Hepatic stellate cell (primary cell): Measurements from ENCODE around the gene KCMF1.

Source experiments
- DNase-seq: peaks from one replicate; pipeline ENCODE4 v3.0.0; 2011; ENCODE audit warnings: low spot score

The KCMF1 gene

GRCh38 chr2:85078536-85078935 lies 107.6 kb downstream of the KCMF1 start:
- no peak for DNase-seq

- no peak for DNase-seq
Measured at GRCh38 chr2:85083092-85083491, 112.1 kb downstream of the KCMF1 start.

GRCh38 chr2:85085563-85085962 lies 114.6 kb downstream of the KCMF1 start:
- no peak for DNase-seq

GRCh38 chr2:85087541-85087940 lies 116.6 kb downstream of the KCMF1 start:
- DNase-seq: no peak

GRCh38 chr2:85088921-85089320 lies 118.0 kb downstream of the KCMF1 start:
- no peak for DNase-seq

- DNase-seq: no peak
Measured at GRCh38 chr2:85089585-85089984, 118.6 kb downstream of the KCMF1 start.

GRCh38 chr2:85091838-85092237 lies 120.9 kb downstream of the KCMF1 start:
- no peak for DNase-seq

GRCh38 chr2:85095094-85095493 lies 124.1 kb downstream of the KCMF1 start:
- no peak for DNase-seq

- no peak for DNase-seq
Measured at GRCh38 chr2:85096616-85097015, 125.7 kb downstream of the KCMF1 start.

- DNase-seq: no peak
Measured at GRCh38 chr2:85104228-85104627, 133.3 kb downstream of the KCMF1 start.

- DNase-seq: no peak
Measured at GRCh38 chr2:85106489-85107180, 135.7 kb downstream of the KCMF1 start.
